HCT116 (cell line): ENCODE measurements around the gene AGAP1. TPM values are rescaled to one million over a fixed set of nuclear protein-coding genes. Genes with fewer than 3 reads are reported as not detected.

Source experiments
- ATAC-seq: fragments of 200-7000 bp; cut with Tn5 transposase; 2 replicates; pipeline ENCODE4 v1.9.1; 2020; ENCODE audit warnings: mild to moderate bottlenecking, moderate library complexity
- BruUV-seq: library from RNA; stranded (reverse); fragments of 400-500 nt; replicated peaks from 2 replicates; lab custom pipeline; 2021; lab: Mats Ljungman, UMichigan
- CTCF ChIA-PET: fragments of 300-600 bp; sonication (Branson Sonifier 250); formaldehyde crosslinking; loops from one replicate; lab custom pipeline; 2021; ENCODE audit warnings: antibody characterized with exemption; lab: Charles Lee
- POLR2A ChIA-PET: fragments of 300-600, 350-600 bp; sonication (Branson Sonifier 250); formaldehyde crosslinking; loops from one replicate; lab custom pipeline; 2021; ENCODE audit warnings: antibody characterized with exemption; lab: Charles Lee
- RAD21 ChIA-PET, 2 experiments: fragments of 300-600 bp; sonication (Branson Sonifier 250); formaldehyde crosslinking; loops; one replicate each; lab custom pipeline; 2023; ENCODE audit warnings: low total read pairs in 2 of 2; ENCODE audit not compliant: uncharacterized antibody in 2 of 2, unreplicated experiment in 2 of 2, low non-redundant PET in 1 of 2; lab: Charles Lee
- DNase-seq: peaks from one replicate; pipeline ENCODE4 v3.0.0-alpha.2; 2010; ENCODE audit warnings: low read depth, low spot score
- H2AFZ ChIP-seq: fragments of 200-600 bp; shearing (Covaris generic), sonication (generic); 2 replicates; pipeline ENCODE4 v1.6.1; 2017; ENCODE audit warnings: low read depth, mixed run types, mixed read lengths, antibody characterized with exemption, low read length; ENCODE audit not compliant: poor library complexity, severe bottlenecking
- H3K27ac ChIP-seq: 2 replicates; pipeline ENCODE4 v1.5.1; 2012; ENCODE audit warnings: low read depth, low read length
- H3K27me3 ChIP-seq: fragments of 200-600 bp; sonication (generic); 2 replicates; pipeline ENCODE4 v1.6.1; 2016; ENCODE audit warnings: mixed run types, low read length, mixed read lengths; ENCODE audit not compliant: insufficient read depth
- H3K36me3 ChIP-seq, 2 experiments: fragments of 200-500 bp in 1 of 2; fragments of 200-600 bp in 1 of 2; sonication (Bioruptor generic) in 1 of 2; sonication (generic) in 1 of 2; 2 replicates each; pipeline versions ENCODE4 v1.5.1 to v1.6.1; 2014 to 2016; ENCODE audit warnings: low read length in 2 of 2, inconsistent platforms in 1 of 2, mixed read lengths in 1 of 2, mixed run types in 1 of 2; ENCODE audit not compliant: insufficient read depth in 2 of 2, control insufficient read depth in 1 of 2
- H3K4me1 ChIP-seq, 2 experiments: fragments of 200-600 bp in 1 of 2; sonication (generic) in 1 of 2; 2 replicates each; pipeline versions ENCODE4 v1.5.1 to v1.6.1; 2012 to 2017; ENCODE audit warnings: low read length in 2 of 2, inconsistent platforms in 1 of 2, mild to moderate bottlenecking in 1 of 2, mixed read lengths in 1 of 2, mixed run types in 1 of 2, moderate library complexity in 1 of 2; ENCODE audit not compliant: insufficient read depth in 2 of 2, control insufficient read depth in 1 of 2
- H3K4me2 ChIP-seq: fragments of 200-600 bp; sonication (generic); 2 replicates; pipeline ENCODE4 v1.6.1; 2017; ENCODE audit warnings: mixed run types, low read length, mixed read lengths
- H3K4me3 ChIP-seq, 2 experiments: fragments of 200-600 bp in 1 of 2; sonication (generic) in 1 of 2; replicated peaks in 1 of 2; 2 replicates each; pipeline ENCODE4 v1.5.1; 2011 to 2016; ENCODE audit warnings: low read length in 2 of 2, control low read depth in 1 of 2, low read depth in 1 of 2, mild to moderate bottlenecking in 1 of 2, mixed read lengths in 1 of 2, mixed run types in 1 of 2
- H3K79me2 ChIP-seq: fragments of 200-600 bp; sonication (generic); 2 replicates; pipeline ENCODE4 v1.6.1; 2017; ENCODE audit warnings: mild to moderate bottlenecking, mixed run types, low read length, moderate library complexity, mixed read lengths; ENCODE audit not compliant: insufficient read depth
- H3K9ac ChIP-seq: fragments of 200-600 bp; sonication (generic); 2 replicates; pipeline ENCODE4 v1.6.1; 2016; ENCODE audit warnings: low read length, mixed read lengths
- H3K9me2 ChIP-seq: fragments of 200-600 bp; sonication (generic), shearing (Covaris generic); 2 replicates; pipeline ENCODE4 v1.6.1; 2017; ENCODE audit warnings: mixed run types, mild to moderate bottlenecking, moderate library complexity; ENCODE audit not compliant: insufficient read depth
- H3K9me3 ChIP-seq, 2 experiments: fragments of 200-500 bp in 1 of 2; fragments of 200-600 bp in 1 of 2; sonication (Bioruptor generic) in 1 of 2; sonication (generic) in 1 of 2; 2 replicates each; pipeline ENCODE4 v1.6.1; 2014 to 2017; ENCODE audit warnings: low read length in 2 of 2, mixed read lengths in 2 of 2, inconsistent platforms in 1 of 2, low read depth in 1 of 2, mild to moderate bottlenecking in 1 of 2, mixed run types in 1 of 2, moderate library complexity in 1 of 2; ENCODE audit not compliant: control insufficient read depth in 1 of 2, insufficient read depth in 1 of 2
- H4K20me1 ChIP-seq: fragments of 200-600 bp; sonication (generic), shearing (Covaris generic); 2 replicates; pipeline ENCODE4 v1.6.1; 2017; ENCODE audit warnings: mixed run types, mild to moderate bottlenecking, moderate library complexity; ENCODE audit not compliant: insufficient read depth
- CBX3 ChIP-seq: IDR thresholded peaks from 2 replicates; pipeline ENCODE4 v1.6.1; 2012; ENCODE audit warnings: low read depth
- EGR1 ChIP-seq: IDR thresholded peaks from 2 replicates; pipeline ENCODE4 v1.6.1; 2012; ENCODE audit warnings: low read depth
- FOSL1 ChIP-seq: IDR thresholded peaks from 2 replicates; pipeline ENCODE4 v1.6.1; 2012; ENCODE audit warnings: low read depth
- SP1 ChIP-seq: IDR thresholded peaks from 2 replicates; pipeline ENCODE4 v1.6.1; 2012; ENCODE audit warnings: low read depth
- intact Hi-C: fragments of 100-400 bp; cut with micrococcal nuclease; formaldehyde crosslinking; loops from 2 replicates; pipeline ENCODE4 v1.10.0; 2022
- total RNA-seq: library from RNA; stranded (reverse); gene quantifications from one replicate; pipeline ENCODE4 v1.2.1, GENCODE V29; 2021; ENCODE audit not compliant: unreplicated experiment
- TF ChIP-seq, protein P1 (sequence below): IDR thresholded peaks from 2 replicates; pipeline ENCODE4 v1.6.1; 2012; ENCODE audit warnings: low read depth
- TF ChIP-seq, protein P2 (sequence below): IDR thresholded peaks from 2 replicates; pipeline ENCODE4 v1.6.1; 2012
- TF ChIP-seq, protein P3 (sequence below): IDR thresholded peaks from 2 replicates; pipeline ENCODE4 v1.6.1; 2012

The AGAP1 gene
- total RNA-seq, 1 experiment from 2014 or later, result 43.8 TPM

DNA sequence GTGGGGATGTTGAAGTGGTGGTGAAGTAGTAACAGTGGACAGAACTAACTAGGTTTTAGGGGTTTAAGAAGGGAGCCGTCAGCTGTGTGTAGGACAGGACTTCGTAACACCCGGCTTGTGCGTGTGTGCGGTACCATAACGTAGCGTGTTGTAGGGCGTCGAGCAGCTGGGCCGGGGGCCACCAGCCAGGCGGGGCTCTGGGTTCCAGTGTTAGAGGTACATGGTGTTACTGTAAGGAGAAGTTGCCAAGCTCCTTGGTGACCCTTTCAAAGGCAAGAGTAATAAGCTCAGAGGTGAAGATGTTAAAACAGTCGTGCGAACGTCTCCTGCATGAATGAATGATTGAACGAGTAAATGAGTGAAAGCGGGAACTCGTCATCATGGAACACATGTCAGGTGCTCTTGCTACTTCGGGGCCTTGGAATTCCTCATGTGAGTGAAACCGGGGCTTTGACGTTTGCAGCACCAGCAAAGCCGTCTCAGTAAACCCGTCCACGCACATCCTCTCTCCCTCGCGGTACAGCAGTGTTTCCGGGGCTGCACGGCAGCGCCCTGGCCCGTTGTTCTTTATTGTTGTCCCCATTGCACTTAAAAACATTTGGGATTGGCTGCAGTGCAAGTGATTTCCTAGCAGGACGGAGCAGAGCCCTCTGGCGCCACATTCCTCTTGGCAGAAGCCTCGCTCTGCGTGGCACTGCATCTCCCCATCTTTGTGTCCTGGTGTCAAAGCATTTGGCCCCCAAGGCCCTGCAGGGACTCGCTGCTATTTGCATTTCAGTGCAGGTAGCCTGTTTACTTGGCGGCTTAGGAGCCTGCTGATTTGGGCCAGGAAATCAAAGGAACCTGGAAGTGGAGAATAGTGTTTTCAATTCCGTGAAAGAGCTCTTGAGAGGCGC, 559.3 kb downstream of the AGAP1 start:
- Histone ChIP-seq H3K79me2 (no peaks in the 10 kb centered on the region), H3K9me3 (0 out of 4 replicates have a peak, but pooled peaks cover 0 to 5% of the 10 kb centered on the region in 2 experiments), H3K4me2 (no peak overlapping the region), H3K36me3 (peaks cover 2 to 5% of the 10 kb centered on the region in 2 experiments; a peak in 1 of 4 replicates), H4K20me1 (no peaks in the 10 kb centered on the region), H3K27me3 (no peaks in the 10 kb centered on the region), H3K9ac (no peak overlapping the region), H2AFZ (no peak overlapping the region), H3K4me1 (no peaks in the 10 kb centered on the region), H3K4me3 (no peak overlapping the region), H3K27ac (no peak overlapping the region), H3K9me2 (no peaks in the 10 kb centered on the region)
- POLR2A ChIA-PET, result no interaction called here
- no peak for TF ChIP-seq SP1
- no peak for TF ChIP-seq FOSL1
- no peak for TF ChIP-seq CBX3
- TF ChIP-seq, protein P1, sequence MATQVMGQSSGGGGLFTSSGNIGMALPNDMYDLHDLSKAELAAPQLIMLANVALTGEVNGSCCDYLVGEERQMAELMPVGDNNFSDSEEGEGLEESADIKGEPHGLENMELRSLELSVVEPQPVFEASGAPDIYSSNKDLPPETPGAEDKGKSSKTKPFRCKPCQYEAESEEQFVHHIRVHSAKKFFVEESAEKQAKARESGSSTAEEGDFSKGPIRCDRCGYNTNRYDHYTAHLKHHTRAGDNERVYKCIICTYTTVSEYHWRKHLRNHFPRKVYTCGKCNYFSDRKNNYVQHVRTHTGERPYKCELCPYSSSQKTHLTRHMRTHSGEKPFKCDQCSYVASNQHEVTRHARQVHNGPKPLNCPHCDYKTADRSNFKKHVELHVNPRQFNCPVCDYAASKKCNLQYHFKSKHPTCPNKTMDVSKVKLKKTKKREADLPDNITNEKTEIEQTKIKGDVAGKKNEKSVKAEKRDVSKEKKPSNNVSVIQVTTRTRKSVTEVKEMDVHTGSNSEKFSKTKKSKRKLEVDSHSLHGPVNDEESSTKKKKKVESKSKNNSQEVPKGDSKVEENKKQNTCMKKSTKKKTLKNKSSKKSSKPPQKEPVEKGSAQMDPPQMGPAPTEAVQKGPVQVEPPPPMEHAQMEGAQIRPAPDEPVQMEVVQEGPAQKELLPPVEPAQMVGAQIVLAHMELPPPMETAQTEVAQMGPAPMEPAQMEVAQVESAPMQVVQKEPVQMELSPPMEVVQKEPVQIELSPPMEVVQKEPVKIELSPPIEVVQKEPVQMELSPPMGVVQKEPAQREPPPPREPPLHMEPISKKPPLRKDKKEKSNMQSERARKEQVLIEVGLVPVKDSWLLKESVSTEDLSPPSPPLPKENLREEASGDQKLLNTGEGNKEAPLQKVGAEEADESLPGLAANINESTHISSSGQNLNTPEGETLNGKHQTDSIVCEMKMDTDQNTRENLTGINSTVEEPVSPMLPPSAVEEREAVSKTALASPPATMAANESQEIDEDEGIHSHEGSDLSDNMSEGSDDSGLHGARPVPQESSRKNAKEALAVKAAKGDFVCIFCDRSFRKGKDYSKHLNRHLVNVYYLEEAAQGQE, result no peak
- TF ChIP-seq, protein P2, sequence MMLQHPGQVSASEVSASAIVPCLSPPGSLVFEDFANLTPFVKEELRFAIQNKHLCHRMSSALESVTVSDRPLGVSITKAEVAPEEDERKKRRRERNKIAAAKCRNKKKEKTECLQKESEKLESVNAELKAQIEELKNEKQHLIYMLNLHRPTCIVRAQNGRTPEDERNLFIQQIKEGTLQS, result no peak
- TF ChIP-seq, protein P3, sequence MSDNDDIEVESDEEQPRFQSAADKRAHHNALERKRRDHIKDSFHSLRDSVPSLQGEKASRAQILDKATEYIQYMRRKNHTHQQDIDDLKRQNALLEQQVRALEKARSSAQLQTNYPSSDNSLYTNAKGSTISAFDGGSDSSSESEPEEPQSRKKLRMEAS, result no peak
- TF ChIP-seq EGR1, result no peak
- DNase-seq, result no peak
- CTCF ChIA-PET, result no interaction called here
- RAD21 ChIA-PET, result no interaction called here
- no TSS peak for BruUV-seq
- ATAC-seq, result no peak
- intact Hi-C loops, result no loop called here
